OCI-M2 (cell line): ENCODE results near the gene RPS29.

Experiments used
- DNase-seq: peaks from one replicate; lab custom pipeline; 2025; ENCODE audit not compliant: unreplicated experiment; lab: John Stamatoyannopoulos, UW

Gene RPS29

DNA sequence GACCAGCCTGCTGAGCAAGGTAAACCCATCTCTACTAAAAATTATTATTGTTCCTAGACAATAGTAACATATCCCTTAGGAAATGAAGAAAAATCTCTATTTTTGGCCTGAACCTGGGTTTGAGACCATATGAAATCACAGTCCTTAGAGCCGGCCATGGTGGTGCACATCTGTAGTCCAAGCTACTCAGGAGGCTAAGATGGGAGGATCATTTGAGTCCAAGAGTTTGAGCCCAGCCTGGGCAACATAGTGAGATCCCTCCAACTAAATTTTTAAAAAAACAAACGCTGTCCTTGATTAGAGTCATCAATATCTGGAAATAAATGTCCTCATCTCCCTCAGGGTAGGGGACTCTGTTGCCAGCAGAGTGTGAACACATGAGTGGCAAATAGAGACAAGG is 34.6 kb downstream of the RPS29 start:
- DNase-seq = no peak

DNA sequence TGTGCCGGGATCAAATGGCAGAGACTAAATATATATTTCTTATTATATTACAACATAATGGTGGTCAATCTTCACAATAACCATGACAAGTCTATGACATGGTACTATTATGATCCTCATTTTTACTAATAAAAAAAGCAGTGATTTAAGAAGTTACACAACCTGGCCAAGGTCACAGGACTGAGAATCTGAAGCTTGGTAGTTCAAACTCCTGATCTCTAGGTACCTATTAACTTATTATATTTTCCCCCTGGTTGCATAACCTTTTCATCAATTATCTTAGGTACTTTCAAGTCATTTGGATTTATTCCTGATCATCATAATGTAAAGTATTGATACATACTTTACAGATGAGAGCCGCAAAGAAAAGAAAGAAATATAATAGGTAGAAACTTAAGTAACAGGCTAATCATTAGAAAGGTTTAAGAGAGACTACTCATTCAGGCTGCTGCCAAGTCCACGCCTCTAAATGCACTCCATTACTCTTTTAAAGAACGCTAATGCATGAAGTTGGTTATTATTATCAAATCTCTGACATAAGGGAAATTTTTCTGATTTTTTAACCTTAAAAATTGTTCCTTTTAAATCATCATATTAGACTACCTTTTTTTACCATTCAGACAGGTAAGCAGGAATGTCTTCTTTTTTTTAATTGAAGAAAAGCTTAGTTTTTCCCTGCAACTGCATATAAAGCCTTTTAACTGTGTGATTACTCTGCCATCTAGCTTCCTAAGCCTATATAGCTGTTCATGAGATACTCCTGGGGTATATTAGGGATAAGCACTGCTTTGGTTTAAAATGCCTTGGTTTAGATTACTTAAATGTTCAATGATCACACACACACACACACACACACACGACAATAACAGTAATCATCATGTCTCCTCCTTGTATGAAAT is 35.6 kb downstream of the RPS29 start:
- DNase-seq = no peak

DNA sequence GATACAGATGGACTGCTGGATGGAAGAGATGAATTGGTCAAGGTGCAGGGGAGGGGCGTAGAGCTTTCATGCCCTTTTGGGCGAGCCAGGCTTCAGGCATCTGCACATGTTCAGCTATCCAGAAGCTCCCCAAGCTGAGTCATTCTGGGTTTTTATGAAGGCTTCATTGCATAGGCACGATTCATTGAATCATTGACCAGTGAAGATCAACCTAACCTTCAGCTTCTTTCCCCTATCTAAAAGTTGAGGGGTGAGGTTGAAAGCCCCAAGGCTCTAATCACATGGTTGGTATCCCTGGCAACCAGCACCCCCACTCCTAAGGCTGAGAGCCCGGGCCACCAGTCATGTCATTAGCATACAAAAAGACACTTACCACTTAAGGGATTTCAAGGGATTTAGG is 36.3 kb downstream of the RPS29 start:
- no peak for DNase-seq

DNA sequence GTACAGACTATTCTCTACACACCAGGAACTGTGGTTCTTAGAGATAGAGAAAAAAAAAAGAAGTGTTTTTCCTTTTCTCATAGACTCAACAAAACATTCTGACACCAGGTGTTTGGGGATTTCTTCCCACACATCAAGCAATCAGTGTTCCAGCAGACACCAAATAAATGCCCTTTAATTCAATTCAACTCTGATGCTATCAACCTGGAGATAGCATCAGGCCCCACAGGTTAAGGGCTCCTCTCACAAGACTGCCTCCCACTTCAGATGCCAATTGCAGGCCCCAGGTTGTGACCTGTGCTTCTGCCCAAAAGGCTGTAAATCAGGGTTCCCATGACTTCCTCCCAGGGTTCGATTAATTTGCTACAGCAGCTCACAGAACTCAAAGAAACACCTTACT is 36.7 kb downstream of the RPS29 start:
- no peak for DNase-seq

DNA sequence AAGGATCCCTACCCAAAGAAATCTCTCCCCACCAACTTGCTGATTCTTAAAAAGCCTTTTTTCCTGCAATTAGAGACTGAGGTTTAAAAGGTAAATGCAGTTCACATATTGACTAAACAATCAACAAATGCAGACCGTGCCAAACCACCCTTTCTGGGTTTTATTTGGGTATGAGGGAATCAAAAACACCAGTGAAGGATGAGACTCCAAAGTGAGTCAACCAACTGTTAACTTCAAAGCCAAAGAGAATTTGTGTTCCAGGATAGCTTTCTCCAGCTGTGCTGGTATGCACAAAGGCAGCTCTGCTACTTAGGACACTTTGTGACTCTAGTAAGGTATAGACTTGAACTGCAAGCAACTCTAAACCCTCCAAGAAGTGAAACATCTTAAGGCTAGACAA is 39.4 kb downstream of the RPS29 start:
- DNase-seq = no peak

DNA sequence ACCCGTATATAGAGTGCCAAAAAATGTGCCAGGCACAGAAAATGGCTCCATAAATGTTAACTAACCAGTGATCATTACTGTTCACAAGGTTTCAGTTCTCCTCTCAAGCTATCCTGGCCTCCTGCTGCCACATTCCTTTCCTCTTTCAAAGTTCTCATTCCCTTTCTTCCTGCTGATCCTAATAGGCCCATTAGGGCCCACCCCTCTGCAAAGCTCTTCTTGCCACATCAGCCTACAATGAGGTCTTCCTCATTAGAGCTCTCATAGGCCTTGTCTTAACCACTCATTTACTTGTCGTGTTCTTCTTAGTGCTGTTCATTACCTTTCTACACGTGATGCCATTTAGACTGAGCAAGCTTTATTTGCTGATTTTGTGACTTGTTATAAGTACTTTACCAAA is 40.5 kb downstream of the RPS29 start:
- no peak for DNase-seq

DNA sequence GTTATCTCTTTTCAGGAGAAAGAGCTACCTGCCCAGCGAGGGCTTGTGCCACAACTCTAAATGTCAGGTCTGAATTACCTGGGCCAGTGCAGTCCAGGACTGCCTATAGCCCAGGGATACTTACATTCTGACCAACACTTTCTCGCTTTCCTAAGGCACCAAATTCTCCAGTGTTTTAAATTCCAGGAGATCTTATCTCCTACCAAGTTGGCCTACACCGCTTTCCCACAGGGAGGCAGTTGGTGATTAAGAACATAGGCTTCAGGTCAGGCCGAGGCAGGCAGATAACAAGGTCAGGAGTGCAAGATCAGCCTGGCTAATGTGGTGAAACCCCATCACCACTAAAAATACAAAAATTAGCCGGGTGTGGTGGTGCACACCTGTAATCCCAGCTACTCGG is 41.1 kb downstream of the RPS29 start:
- no peak for DNase-seq

DNA sequence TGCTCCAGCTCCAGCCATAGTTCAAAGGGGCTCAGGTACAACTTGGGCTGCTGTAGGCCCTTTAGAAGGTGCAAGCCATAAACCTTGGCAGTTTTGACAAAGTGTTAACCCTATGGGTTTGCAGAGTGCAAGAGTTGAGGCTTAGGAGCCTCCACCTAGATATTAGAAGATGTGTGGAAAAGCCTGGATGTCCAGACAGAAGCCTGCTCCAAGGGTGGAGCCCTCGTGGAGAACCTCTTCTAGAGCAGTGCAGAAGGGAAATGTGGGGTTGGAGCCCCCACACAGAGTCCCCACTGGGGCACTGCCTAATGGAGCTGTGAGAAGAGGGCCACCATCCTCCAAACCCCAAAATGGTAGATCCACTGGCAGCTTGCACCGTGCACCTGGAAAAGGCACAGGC is 45.1 kb downstream of the RPS29 start:
- DNase-seq = no peak

DNA sequence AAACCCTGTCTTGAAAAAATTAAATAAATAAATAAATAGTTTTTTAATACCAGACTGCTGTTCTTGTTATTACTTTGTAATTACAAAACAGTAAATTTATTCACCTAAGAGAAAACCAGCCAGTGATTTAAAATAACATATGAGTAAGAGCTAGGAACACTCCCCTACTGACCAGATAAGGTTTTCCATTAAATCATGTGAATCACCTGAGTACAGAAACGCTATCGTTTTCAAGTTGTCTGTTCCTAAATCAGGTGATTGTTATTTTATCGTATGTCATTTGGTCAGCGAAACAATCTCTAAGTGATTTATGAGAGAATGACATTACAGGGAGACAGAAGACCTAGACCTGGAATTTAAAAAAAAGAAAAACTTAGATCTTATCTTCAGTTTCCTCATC is 47.3 kb downstream of the RPS29 start:
- no peak for DNase-seq
